ENCODE results near the gene RARS2. TPM values are rescaled to one million over a fixed set of nuclear protein-coding genes. Genes with fewer than 3 reads are reported as not detected.

The RARS2 gene
- total and polyA plus RNA-seq, 2 donors (not counting 3 experiments of a cell fraction or from before 2014, with no cell fraction given), result 7.4 to 33.7 TPM

DNA sequence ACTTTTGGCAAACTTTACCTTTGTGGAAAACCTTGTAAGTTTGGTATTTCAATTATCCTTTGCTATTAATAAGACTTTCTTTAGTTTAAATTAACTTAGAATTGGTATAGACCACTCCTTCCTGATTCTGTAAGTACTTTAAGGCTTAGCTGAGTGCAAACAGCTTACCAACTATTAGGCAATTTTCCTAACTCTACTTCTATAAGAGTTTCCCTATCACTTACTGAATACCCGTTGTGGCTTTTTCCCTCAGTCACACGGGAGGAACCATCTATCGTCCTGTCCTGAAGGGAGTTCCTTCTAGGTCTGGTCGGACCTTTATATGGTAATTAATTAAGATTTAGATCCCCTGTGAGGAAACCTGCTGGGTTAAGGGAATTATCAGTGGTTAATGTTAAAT lies 107.4 kb downstream of the RARS2 start:
- Histone ChIP-seq H3K9me3 (replicated peaks; ENCODE audit: control insufficient read depth, insufficient read depth, low read length) (no peaks in the 10 kb centered on the region), H3K27me3 (ENCODE audit: control insufficient read depth in 2 of 2, insufficient read depth in 2 of 2, low read length in 2 of 2) (no peaks in the 10 kb centered on the region), H3K4me2 (ENCODE audit: insufficient read depth, low read length) (no peak overlapping the region), H3K27ac (ENCODE audit: insufficient read depth, low read depth, low read length) (no peak overlapping the region), H3K4me1 (ENCODE audit: control insufficient read depth, extremely low read depth, insufficient read depth, low read length) (peaks cover 5% of the 10 kb centered on the region), H2AFZ (ENCODE audit: low read depth, low read length) (no peak overlapping the region), H3K79me2 (ENCODE audit: control insufficient read depth, insufficient read depth, low read length) (no peaks in the 10 kb centered on the region), H3K36me3 (ENCODE audit: control insufficient read depth in 2 of 2, extremely low read depth in 1 of 2, insufficient read depth in 2 of 2, low read length in 2 of 2) (peaks cover 0 to 2% of the 10 kb centered on the region in 2 experiments), H3K4me3 (replicated peaks in 1 of 3; ENCODE audit: insufficient read depth in 1 of 3, low read depth in 1 of 3, low read length in 3 of 3) (no peak overlapping the region), H4K20me1 (replicated peaks; ENCODE audit: control insufficient read depth, extremely low read depth, insufficient read depth, low read length) (no peaks in the 10 kb centered on the region), H3K9me1 (replicated peaks; ENCODE audit: control insufficient read depth, extremely low read depth, insufficient read depth, low read length) (no peaks in the 10 kb centered on the region), H3K9ac (replicated peaks; ENCODE audit: extremely low read depth, insufficient read depth, low read length) (no peak overlapping the region)
- dilution Hi-C loops (cut with MboI; ENCODE audit: extremely low pct_ligation_motif_present, low sequenced_read_pairs), result no loop called here
- ChIA-PET CTCF (no interaction called here), POLR2A (no interaction called here)
- no TSS peak for BruUV-seq (replicated peaks)
- DNase-seq (ENCODE audit: low read depth, low spot score) (no peak), FAIRE-seq (no peak)
- TF ChIP-seq, protein P1, sequence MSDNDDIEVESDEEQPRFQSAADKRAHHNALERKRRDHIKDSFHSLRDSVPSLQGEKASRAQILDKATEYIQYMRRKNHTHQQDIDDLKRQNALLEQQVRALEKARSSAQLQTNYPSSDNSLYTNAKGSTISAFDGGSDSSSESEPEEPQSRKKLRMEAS (IDR thresholded peaks at IDR 0.05; ENCODE audit: insufficient read depth, insufficient read length), result no peak
- TF ChIP-seq POLR2AphosphoS5 (IDR thresholded peaks at IDR 0.05; ENCODE audit: insufficient read depth, low read depth, low read length) (no peak), FOS (IDR thresholded peaks at IDR 0.05; ENCODE audit: borderline replicate concordance, insufficient read depth, low read length) (no peak), MYC (IDR thresholded peaks at IDR 0.05; ENCODE audit: low read depth, low read length) (no peak), GATA2 (IDR thresholded peaks at IDR 0.05; ENCODE audit: insufficient read depth, insufficient read length, low read depth, low read length) (no peak), EZH2 (IDR thresholded peaks at IDR 0.05; ENCODE audit: borderline replicate concordance, low read depth, low read length, severe bottlenecking) (no peak), POLR2A (IDR thresholded peaks at IDR 0.05; ENCODE audit: low read depth, low read length) (no peak), JUN (IDR thresholded peaks at IDR 0.05; ENCODE audit: borderline replicate concordance, insufficient read depth, insufficient read length, low read depth) (no peak)
- TF ChIP-seq, protein P2, sequence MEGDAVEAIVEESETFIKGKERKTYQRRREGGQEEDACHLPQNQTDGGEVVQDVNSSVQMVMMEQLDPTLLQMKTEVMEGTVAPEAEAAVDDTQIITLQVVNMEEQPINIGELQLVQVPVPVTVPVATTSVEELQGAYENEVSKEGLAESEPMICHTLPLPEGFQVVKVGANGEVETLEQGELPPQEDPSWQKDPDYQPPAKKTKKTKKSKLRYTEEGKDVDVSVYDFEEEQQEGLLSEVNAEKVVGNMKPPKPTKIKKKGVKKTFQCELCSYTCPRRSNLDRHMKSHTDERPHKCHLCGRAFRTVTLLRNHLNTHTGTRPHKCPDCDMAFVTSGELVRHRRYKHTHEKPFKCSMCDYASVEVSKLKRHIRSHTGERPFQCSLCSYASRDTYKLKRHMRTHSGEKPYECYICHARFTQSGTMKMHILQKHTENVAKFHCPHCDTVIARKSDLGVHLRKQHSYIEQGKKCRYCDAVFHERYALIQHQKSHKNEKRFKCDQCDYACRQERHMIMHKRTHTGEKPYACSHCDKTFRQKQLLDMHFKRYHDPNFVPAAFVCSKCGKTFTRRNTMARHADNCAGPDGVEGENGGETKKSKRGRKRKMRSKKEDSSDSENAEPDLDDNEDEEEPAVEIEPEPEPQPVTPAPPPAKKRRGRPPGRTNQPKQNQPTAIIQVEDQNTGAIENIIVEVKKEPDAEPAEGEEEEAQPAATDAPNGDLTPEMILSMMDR (IDR thresholded peaks at IDR 0.05; ENCODE audit: extremely low read depth in 1 of 2, insufficient read depth in 1 of 2, low read depth in 1 of 2, low read length in 2 of 2), result no peak
- intact Hi-C loops (cut with micrococcal nuclease), result no loop called here
